Spleen (tissue), 11 donors: ENCODE data around the gene ACCSL. TPM values are rescaled to one million over a fixed set of nuclear protein-coding genes. Genes with fewer than 3 reads are reported as not detected.

Experiments used
- DNase-seq: peaks from one replicate; pipeline ENCODE4 v3.0.0-alpha.2; 2020
- H3K27ac ChIP-seq, 8 donors: fragments of 200-600 bp; sonication (generic) in 7 of 8; 1 replicate in 4 of 8; 2 replicates in 4 of 8; pipeline versions ENCODE4 v1.5.0 to v1.8.0; 2016 to 2021; ENCODE audit warnings: inconsistent platforms in 4 of 8, mild to moderate bottlenecking in 4 of 8, moderate library complexity in 1 of 8
- H3K27me3 ChIP-seq, 7 donors: fragments of 200-600 bp; sonication (generic) in 6 of 7; replicated peaks in 1 of 7; 1 replicate in 4 of 7; 2 replicates in 3 of 7; pipeline versions ENCODE4 v1.5.0 to v1.8.0; 2016 to 2021; ENCODE audit warnings: inconsistent platforms in 3 of 7, mild to moderate bottlenecking in 1 of 7
- H3K36me3 ChIP-seq, 6 donors: fragments of 200-600 bp; sonication (generic) in 5 of 6; 1 replicate in 4 of 6; 2 replicates in 2 of 6; pipeline versions ENCODE4 v1.5.0 to v1.8.0; 2016 to 2021; ENCODE audit warnings: inconsistent platforms in 2 of 6
- H3K4me1 ChIP-seq, 6 donors: fragments of 200-600 bp; sonication (generic) in 5 of 6; 1 replicate in 3 of 6; 2 replicates in 3 of 6; pipeline versions ENCODE4 v1.5.0 to v1.8.0; 2016 to 2021; ENCODE audit warnings: inconsistent platforms in 3 of 6
- H3K4me3 ChIP-seq, 8 donors: fragments of 200-600 bp; sonication (generic) in 7 of 8; 1 replicate in 4 of 8; 2 replicates in 4 of 8; pipeline versions ENCODE4 v1.5.0 to v1.8.0; 2016 to 2021; ENCODE audit warnings: inconsistent platforms in 4 of 8, mild to moderate bottlenecking in 4 of 8, moderate library complexity in 2 of 8
- H3K9me3 ChIP-seq, 8 donors: fragments of 200-600 bp; sonication (generic) in 7 of 8; 1 replicate in 4 of 8; 2 replicates in 4 of 8; pipeline versions ENCODE4 v1.5.0 to v1.8.0; 2016 to 2021; ENCODE audit warnings: inconsistent platforms in 4 of 8
- CTCF ChIP-seq, 11 experiments: fragments of 200-600 bp in 7 of 11; fragments of 450-650 bp in 4 of 11; sonication (generic) in 4 of 11; IDR thresholded peaks in 8 of 11; conservative IDR thresholded peaks in 3 of 11; 1 replicate in 7 of 11; 2 replicates in 4 of 11; pipeline versions ENCODE4 v1.4.0 to v1.8.0; 2016 to 2021; ENCODE audit warnings: antibody characterized with exemption in 11 of 11, inconsistent platforms in 4 of 11, mild to moderate bottlenecking in 1 of 11
- POLR2A ChIP-seq, 3 donors: fragments of 450-650 bp; IDR thresholded peaks; one replicate each; pipeline ENCODE4 v1.5.1; 2017; ENCODE audit warnings: antibody characterized with exemption in 3 of 3, mild to moderate bottlenecking in 1 of 3
- POLR2AphosphoS5 ChIP-seq, 3 donors: sonication (generic); formaldehyde crosslinking; IDR thresholded peaks; one replicate each; pipeline ENCODE4 v1.5.1; 2017; ENCODE audit warnings: antibody characterized with exemption in 3 of 3
- WGBS, 5 donors: extraction: QIAGEN DNeasy Blood & Tissue Kit in 3 of 5; methylation state at CpG; one replicate each; pipeline versions ENCODE4 v1.1.5 to v1.1.7; 2013 to 2018; 5-methylcytosine and 5-hydroxymethylcytosine counted together
- intact Hi-C: fragments of 100-400 bp; cut with DNase I; formaldehyde crosslinking; loops from one replicate; pipeline ENCODE4 v1.15.0; 2023; ENCODE audit warnings: low total_unique reads
- polyA plus RNA-seq, 3 donors: library from polyadenylated mRNA; stranded (reverse); fragments of 200-250 nt; gene quantifications; one replicate each; pipeline ENCODE4 v1.2.1, GENCODE V29; 2013
- total RNA-seq, 7 donors: library from RNA; depleted of rRNA in 3 of 7; stranded (reverse); fragments of >200 nt in 3 of 7; fragmentation: NEBNext Ultra II Directional in 4 of 7; extraction: Animal tissue kit (Norgen Biotek cat#: 25700) in 4 of 7; gene quantifications; one replicate each; pipeline versions ENCODE4 v1.1.0 to v1.2.1, GENCODE V29; 2016 to 2021
- donor health status: healthy with polysubstance abuse.
- donor health status: DM: no; HTN: no; CAD: no; lungs with moderate emphysema.
- donor health status: DM: no; HTN: no; CAD: no.
- donor health status: Bipolar disorder and iron deficiency.
- donor health status: healthy.
- donor health status: DM: no; HTN: no; CAD: no.
- donor health status: DM: yes; HTN: yes; CAD: no.

ACCSL gene
- total and polyA plus RNA-seq, 10 donors: 0.19 to 0.23 (median 0.20) TPM; not detected in 7

GRCh38 chr11:44101098-44101497 is 53.3 kb downstream of the ACCSL start:
- no peak for DNase-seq
- Histone ChIP-seq H3K27ac (no peak overlapping the region), H3K27me3 (no peaks in the 10 kb centered on the region), H3K9me3 (no peaks in the 10 kb centered on the region), H3K36me3 (peaks cover 0 to 31% (median 0%) of the 10 kb centered on the region in 6 donors), H3K4me1 (peaks cover 0 to 34% (median 15%) of the 10 kb centered on the region in 6 donors), H3K4me3 (no peak overlapping the region)
- intact Hi-C loops: no loop called here
- WGBS, 5 donors: 92 to 100% (median 95%) methylated on average over 2 of the region's 2 CpGs
- TF ChIP-seq POLR2A (IDR thresholded peaks at IDR 0.05): no peak
- TF ChIP-seq CTCF (IDR thresholded peaks at IDR 0.05 in 8 of 11, conservative IDR thresholded peaks at IDR 0.05 in 3 of 11): no peak
- no peak for TF ChIP-seq POLR2AphosphoS5 (IDR thresholded peaks at IDR 0.05)

DNA sequence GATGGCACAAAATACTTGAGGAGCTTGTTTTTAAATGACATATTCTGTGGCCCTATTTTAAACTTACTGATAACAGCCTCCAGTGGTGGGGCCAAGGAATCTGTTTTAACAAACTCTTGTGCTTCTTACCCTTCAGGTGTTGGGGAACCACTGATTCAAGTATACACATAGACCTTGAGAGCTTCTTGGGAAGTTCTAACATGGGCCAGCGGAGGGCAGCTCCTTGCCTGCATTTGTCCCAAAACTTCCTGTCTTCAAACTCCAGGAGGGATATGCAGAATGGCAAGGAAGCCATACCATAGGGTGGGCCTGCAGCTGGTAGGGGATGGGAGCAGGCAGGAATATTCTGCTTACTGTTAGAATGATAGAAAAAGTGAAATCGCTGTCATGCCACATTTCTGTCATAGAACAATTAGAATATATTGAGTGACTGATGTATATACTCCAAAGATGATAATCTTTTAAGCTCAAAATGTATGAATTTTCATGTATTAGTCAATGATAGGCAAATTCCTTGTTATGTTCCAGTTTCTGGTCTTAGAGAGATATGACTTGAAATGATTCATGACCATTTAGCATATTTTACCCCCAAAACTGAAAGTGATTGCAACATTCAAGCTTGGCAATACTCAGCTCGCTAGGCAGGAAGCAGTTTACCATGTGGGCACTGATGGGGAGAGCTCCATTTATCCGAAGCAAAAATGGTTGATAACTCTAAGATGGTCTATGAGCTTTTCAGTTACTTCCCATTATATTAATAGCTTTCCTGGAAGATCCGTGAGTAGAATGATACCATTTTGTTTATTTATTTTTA is 56.9 kb downstream of the ACCSL start:
- no peaks in the 10 kb centered on the region for H3K27me3 ChIP-seq
- no peaks in the 10 kb centered on the region for H3K9me3 ChIP-seq
- TF ChIP-seq POLR2AphosphoS5 (IDR thresholded peaks at IDR 0.05): no peak
- 60 to 78% (median 70%) methylated on average over 5 of the region's 5 CpGs for WGBS, 5 donors
- no peak overlapping the region for H3K4me3 ChIP-seq
- intact Hi-C loops: no loop called here
- no peak overlapping the region for H3K27ac ChIP-seq
- H3K36me3 ChIP-seq: peaks cover 0 to 49% (median 21%) of the 10 kb centered on the region in 6 donors
- no peak for DNase-seq
- peaks cover 0 to 14% (median 2%) of the 10 kb centered on the region in 6 donors for H3K4me1 ChIP-seq

DNA sequence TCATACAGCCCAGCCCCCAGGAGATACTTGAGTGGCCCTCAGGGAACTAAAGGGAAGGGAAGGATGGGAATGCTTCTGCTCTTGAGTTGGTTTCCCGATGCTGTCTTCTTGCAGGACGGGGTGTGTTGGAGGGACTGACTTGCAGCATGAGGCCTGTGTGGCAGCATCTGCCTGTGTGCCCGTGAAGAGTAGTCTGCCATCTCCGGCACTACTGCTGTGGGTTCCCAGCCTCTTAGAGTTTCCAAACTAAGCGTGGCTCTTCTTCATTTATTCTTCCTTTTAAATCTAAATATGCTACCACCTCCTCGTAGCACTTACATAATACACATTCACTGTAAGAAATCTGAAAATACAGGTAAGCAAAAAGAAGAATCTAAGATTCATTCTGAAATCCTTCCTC is 60.5 kb downstream of the ACCSL start:
- no peak for DNase-seq
- H3K27me3 ChIP-seq: no peaks in the 10 kb centered on the region
- TF ChIP-seq POLR2AphosphoS5 (IDR thresholded peaks at IDR 0.05): no peak
- TF ChIP-seq CTCF (IDR thresholded peaks at IDR 0.05 in 8 of 11, conservative IDR thresholded peaks at IDR 0.05 in 3 of 11): no peak
- no peak for TF ChIP-seq POLR2A (IDR thresholded peaks at IDR 0.05)
- no peak overlapping the region for H3K4me3 ChIP-seq
- intact Hi-C loops: no loop called here
- peaks cover 0 to 68% (median 27%) of the 10 kb centered on the region in 6 donors for H3K36me3 ChIP-seq
- no peaks in the 10 kb centered on the region for H3K9me3 ChIP-seq
- H3K27ac ChIP-seq: no peak overlapping the region
- peaks cover 0 to 31% (median 14%) of the 10 kb centered on the region in 6 donors for H3K4me1 ChIP-seq
- WGBS, 5 donors: 89 to 96% (median 95%) methylated on average over 6 of the region's 6 CpGs

Other genes starting within 250 kb of the ACCSL start
- 10 to 100 TPM; 21.6 to 42.2 (median 31.7) TPM for gene ALKBH3, start 167.2 kb upstream of the ACCSL start, total RNA-seq
- gene ALKBH3, start 167.2 kb upstream of the ACCSL start, polyA plus RNA-seq: 10 to 100 TPM; 28.2 to 36.6 (median 33.5) TPM
- gene C11orf96, start 105.3 kb upstream of the ACCSL start, total RNA-seq: 100 to 1,000 TPM in 1 of 7 donors, 10 to 100 TPM in 6; 20.8 to 103 (median 68.4) TPM
- 10 to 100 TPM; 13.2 to 26.7 (median 26.3) TPM for gene C11orf96, start 105.3 kb upstream of the ACCSL start, polyA plus RNA-seq
- 10 to 100 TPM; 28.7 to 59.5 (median 44.8) TPM for gene ACCS, start 18.3 kb downstream of the ACCSL start, total RNA-seq
- gene ACCS, start 18.3 kb downstream of the ACCSL start, polyA plus RNA-seq: 10 to 100 TPM; 22.4 to 87.6 (median 60.3) TPM
- 10 to 100 TPM; 35.0 to 60.1 (median 45.0) TPM for gene EXT2, start 47.7 kb downstream of the ACCSL start, total RNA-seq
- 10 to 100 TPM in 2 of 3 donors, 1 to 10 TPM in 1; 10.0 to 17.1 (median 13.0) TPM for gene EXT2, start 47.7 kb downstream of the ACCSL start, polyA plus RNA-seq